HFF-Myc (cell line): ENCODE measurements around the gene TMEM178A.

Experiments used
- DNase-seq: peaks from one replicate; pipeline ENCODE4 v3.0.0-alpha.2; 2011; ENCODE audit warnings: low read depth; ENCODE audit errors: extremely low read depth
- H3K4me3 ChIP-seq: replicated peaks from 2 replicates; pipeline ENCODE4 v1.5.1; 2011; ENCODE audit warnings: low read depth, mild to moderate bottlenecking, control low read depth, low read length
- CTCF ChIP-seq: IDR thresholded peaks from 2 replicates; pipeline ENCODE4 v1.5.1; 2012; ENCODE audit warnings: mild to moderate bottlenecking, low read depth, low read length, control low read depth; ENCODE audit errors: missing control alignments

TMEM178A gene

GRCh38 chr2:39696101-39696553 lies 30.4 kb downstream of the TMEM178A start:
- DNase-seq = peak; percentile 21
- TF ChIP-seq CTCF = no peak
- H3K4me3 ChIP-seq = no peak overlapping the region

DNA sequence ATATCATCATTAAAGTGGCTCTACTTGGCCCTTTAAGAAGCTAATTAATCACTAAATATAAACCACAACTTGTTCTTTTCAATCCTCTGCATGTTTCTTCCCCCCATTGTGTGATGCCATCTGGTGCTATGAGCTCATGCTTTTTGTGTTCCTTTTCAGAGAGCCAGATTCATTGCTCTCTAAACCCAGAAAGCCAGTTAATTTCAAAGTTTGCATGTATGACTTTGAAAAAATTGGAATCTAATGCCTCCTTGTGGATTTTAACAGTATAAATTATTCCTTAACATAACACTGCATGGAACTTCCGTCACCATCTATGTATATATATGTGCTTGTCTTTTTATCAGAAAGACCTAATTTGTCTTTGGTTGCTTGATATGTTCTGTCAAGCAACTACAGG lies 31.1 kb downstream of the TMEM178A start:
- no peak overlapping the region for H3K4me3 ChIP-seq
- peak; percentile 11 for TF ChIP-seq CTCF
- peak; percentile 37 for DNase-seq

DNA sequence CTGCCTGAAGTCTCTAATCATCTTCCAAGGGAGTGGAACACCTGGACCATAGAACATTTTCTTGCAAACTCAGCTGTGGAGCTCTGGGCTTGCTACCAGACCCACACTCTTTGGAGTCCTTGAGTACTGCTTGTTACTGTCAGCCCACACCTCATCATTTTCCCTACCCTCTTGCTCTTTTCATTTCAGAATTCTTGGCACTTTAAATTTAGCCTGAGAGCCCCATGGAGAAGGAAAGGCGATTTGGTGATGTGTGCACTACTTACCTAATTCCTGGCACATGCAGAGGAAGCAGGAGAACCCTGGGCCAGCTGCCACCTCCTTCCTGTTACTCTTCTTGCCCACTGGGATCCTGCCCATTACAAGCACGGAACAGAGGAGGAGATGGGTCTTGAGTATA lies 31.7 kb downstream of the TMEM178A start:
- H3K4me3 ChIP-seq = no peak overlapping the region
- no peak for TF ChIP-seq CTCF
- no peak for DNase-seq

DNA sequence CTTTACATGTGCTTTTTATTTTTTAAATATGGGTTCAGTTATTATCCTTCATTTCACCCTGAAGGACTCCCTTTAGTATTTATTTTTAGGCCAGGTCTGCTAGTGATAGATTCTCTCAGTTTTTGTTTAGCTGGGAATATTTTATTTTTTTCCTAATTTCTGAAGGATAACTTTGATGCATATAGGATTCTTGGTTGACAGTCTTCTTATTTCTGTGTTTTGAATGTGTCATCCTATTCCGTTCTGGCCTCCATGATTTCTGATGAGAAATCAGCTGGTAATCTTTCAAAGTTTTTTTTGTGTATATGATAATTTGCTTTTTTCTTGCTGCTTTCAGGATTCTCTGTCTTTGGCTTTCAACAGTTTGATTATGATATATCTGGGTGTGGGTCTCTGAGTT lies 35.4 kb downstream of the TMEM178A start:
- no peak overlapping the region for H3K4me3 ChIP-seq
- no peak for TF ChIP-seq CTCF
- DNase-seq = no peak

DNA sequence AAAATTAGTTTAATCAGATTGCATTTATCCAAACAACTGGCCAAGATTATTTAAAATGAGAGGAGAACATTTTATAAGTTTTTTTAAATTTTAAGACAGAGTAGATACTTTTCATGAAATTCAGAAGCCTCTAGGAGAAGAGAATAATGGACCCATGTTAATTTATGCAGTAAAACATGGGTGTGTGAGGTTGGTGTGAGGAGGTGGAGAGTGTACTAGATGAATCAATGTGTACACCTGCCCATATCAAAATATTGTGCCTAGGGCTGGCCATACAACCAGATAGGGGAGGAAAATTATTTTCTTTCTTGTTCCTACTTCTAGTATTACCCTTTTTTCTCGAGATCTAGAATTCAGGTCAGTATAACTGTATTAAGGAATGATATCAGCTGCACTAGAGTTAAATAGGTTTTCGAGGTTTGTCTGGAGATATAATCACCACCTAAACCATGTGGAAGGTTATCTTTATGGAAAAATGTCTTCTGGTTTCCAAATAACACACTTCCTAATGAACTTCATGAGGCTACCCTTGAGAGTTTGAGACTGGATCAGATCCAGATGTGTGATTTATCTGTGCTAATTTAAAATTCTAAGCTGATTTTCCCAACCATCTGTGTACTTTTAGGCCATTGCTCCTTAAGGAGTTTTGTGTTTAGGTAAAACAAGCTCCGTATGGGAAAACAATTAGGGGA lies 37.6 kb downstream of the TMEM178A start:
- no peak for DNase-seq
- no peak overlapping the region for H3K4me3 ChIP-seq
- no peak for TF ChIP-seq CTCF

- TF ChIP-seq CTCF = no peak
- no peak overlapping the region for H3K4me3 ChIP-seq
- DNase-seq = no peak
These were observed 38.8 kb downstream of the TMEM178A start for GRCh38 chr2:39704540-39704939.

GRCh38 chr2:39705638-39706037 lies 39.9 kb downstream of the TMEM178A start:
- TF ChIP-seq CTCF = no peak
- no peak for DNase-seq
- no peak overlapping the region for H3K4me3 ChIP-seq
